Large intestine (tissue), 3 donors: Measurements from ENCODE around the gene GATD1. TPM values are rescaled to one million over a fixed set of nuclear protein-coding genes. Genes with fewer than 3 reads are reported as not detected.

Experiments used
- DNase-seq, 2 donors: peaks; one replicate each; pipeline versions ENCODE4 v3.0.0 to v3.0.0-alpha.2; 2013
- H3K27ac ChIP-seq: one replicate; pipeline ENCODE4 v1.5.1; 2013; ENCODE audit warnings: low read length
- H3K27me3 ChIP-seq: 2 replicates; pipeline ENCODE4 v1.6.1; 2013; ENCODE audit warnings: low read length; ENCODE audit not compliant: control insufficient read depth, insufficient read depth
- H3K36me3 ChIP-seq: 2 replicates; pipeline ENCODE4 v1.6.1; 2013; ENCODE audit warnings: low read length; ENCODE audit not compliant: control insufficient read depth, insufficient read depth
- H3K4me1 ChIP-seq: one replicate; pipeline ENCODE4 v1.6.1; 2013; ENCODE audit warnings: low read length; ENCODE audit not compliant: control insufficient read depth, insufficient read depth
- H3K4me3 ChIP-seq: one replicate; pipeline ENCODE4 v1.5.1; 2013; ENCODE audit warnings: low read length
- H3K9me3 ChIP-seq: one replicate; pipeline ENCODE4 v1.6.1; 2013; ENCODE audit warnings: mild to moderate bottlenecking, low read depth, low read length, moderate library complexity; ENCODE audit not compliant: control insufficient read depth
- WGBS: methylation state at CpG from one replicate; pipeline ENCODE4 v1.1.5; 2013; ENCODE audit warnings: low lambda C conversion rate; ENCODE audit not compliant: insufficient coverage; 5-methylcytosine and 5-hydroxymethylcytosine counted together
- polyA plus RNA-seq: library from polyadenylated mRNA; unstranded; fragments of 120-200 nt; gene quantifications from one replicate; pipeline ENCODE4 v1.2.1, GENCODE V29; 2013

Gene GATD1
- polyA plus RNA-seq, 1 donor, result 58.1 TPM

- WGBS, result no CpG with 5 or more reads among the region's 28 CpGs
- Histone ChIP-seq H3K27ac (no peak overlapping the region), H3K27me3 (no peaks in the 10 kb centered on the region), H3K4me3 (no peak overlapping the region), H3K36me3 (peaks cover 34% of the 10 kb centered on the region), H3K9me3 (peaks cover 3% of the 10 kb centered on the region), H3K4me1 (peaks cover 18% of the 10 kb centered on the region)
- DNase-seq, result no peak
Observed at GRCh38 chr11:802693-803466, 25.6 kb upstream of the GATD1 start.

- peaks cover 19% of the 10 kb centered on the region for H3K4me1 ChIP-seq
- H3K27me3 ChIP-seq, result no peaks in the 10 kb centered on the region
- H3K9me3 ChIP-seq, result peaks cover 3% of the 10 kb centered on the region
- H3K4me3 ChIP-seq, result no peak overlapping the region
- H3K36me3 ChIP-seq, result peaks cover 34% of the 10 kb centered on the region
- DNase-seq, result no peak
- no peak overlapping the region for H3K27ac ChIP-seq
- no CpG with 5 or more reads among the region's 21 CpGs for WGBS
Observed at GRCh38 chr11:802018-802617, 24.8 kb upstream of the GATD1 start.

- H3K9me3 ChIP-seq, result peaks cover 3% of the 10 kb centered on the region
- H3K4me3 ChIP-seq, result no peak overlapping the region
- H3K36me3 ChIP-seq, result peaks cover 34% of the 10 kb centered on the region
- 100% methylated on average over 1 of the region's 20 CpGs for WGBS
- H3K27me3 ChIP-seq, result no peaks in the 10 kb centered on the region
- DNase-seq, result no peak
- peaks cover 28% of the 10 kb centered on the region for H3K4me1 ChIP-seq
- H3K27ac ChIP-seq, result no peak overlapping the region
Observed at GRCh38 chr11:801097-801780, 24.0 kb upstream of the GATD1 start.

GRCh38 chr11:800473-800872 lies 23.2 kb upstream of the GATD1 start:
- Histone ChIP-seq H3K4me1 (peaks cover 34% of the 10 kb centered on the region), H3K27me3 (no peaks in the 10 kb centered on the region), H3K27ac (no peak overlapping the region), H3K36me3 (peaks cover 34% of the 10 kb centered on the region), H3K4me3 (no peak overlapping the region), H3K9me3 (peaks cover 3% of the 10 kb centered on the region)
- no peak for DNase-seq
- WGBS, result no CpG with 5 or more reads among the region's 30 CpGs

GRCh38 chr11:799641-800316 lies 22.5 kb upstream of the GATD1 start:
- Histone ChIP-seq H3K27ac (no peak overlapping the region), H3K4me1 (peaks cover 41% of the 10 kb centered on the region), H3K36me3 (peaks cover 34% of the 10 kb centered on the region), H3K9me3 (peaks cover 3% of the 10 kb centered on the region), H3K27me3 (no peaks in the 10 kb centered on the region), H3K4me3 (no peak overlapping the region)
- no CpG with 5 or more reads among the region's 32 CpGs for WGBS
- DNase-seq, result no peak

- peaks cover 45% of the 10 kb centered on the region for H3K36me3 ChIP-seq
- peak within 1 kb of the TSS; percentile 58 for H3K4me3 ChIP-seq
- H3K27ac ChIP-seq, result peak within 1 kb of the TSS; percentile 83
- H3K4me1 ChIP-seq, result peaks cover 30% of the 10 kb centered on the region
- WGBS, result no CpG with 5 or more reads among the region's 69 CpGs
- peak; percentile 78 to 84 for DNase-seq
- H3K27me3 ChIP-seq, result no peaks in the 10 kb centered on the region
- peaks cover 3% of the 10 kb centered on the region for H3K9me3 ChIP-seq
Observed at GRCh38 chr11:798093-798713, 20.9 kb upstream of the GATD1 start, which contains the start of gene SLC25A22. TSS of gene SLC25A22 (minus strand) at chr11:798281. CDS start at chr11:795006, 3,275 bp downstream.

GRCh38 chr11:797296-798092 lies 20.2 kb upstream of the GATD1 start:
- Histone ChIP-seq H3K4me1 (peaks cover 30% of the 10 kb centered on the region), H3K4me3 (peak overlapping the region; percentile 58), H3K27me3 (no peaks in the 10 kb centered on the region), H3K27ac (peak overlapping the region; percentile 83), H3K36me3 (peaks cover 43% of the 10 kb centered on the region), H3K9me3 (peaks cover 3% of the 10 kb centered on the region)
- no CpG with 5 or more reads among the region's 57 CpGs for WGBS
- DNase-seq, result peak in 1 of 2 donors; percentile 88

GRCh38 chr11:796565-797295 lies 19.4 kb upstream of the GATD1 start:
- Histone ChIP-seq H3K9me3 (peaks cover under 1% of the 10 kb centered on the region), H3K27ac (peak overlapping the region; percentile 83), H3K36me3 (peaks cover 36% of the 10 kb centered on the region), H3K4me3 (peak overlapping the region; percentile 58), H3K27me3 (no peaks in the 10 kb centered on the region), H3K4me1 (peaks cover 30% of the 10 kb centered on the region)
- no peak for DNase-seq
- no CpG with 5 or more reads among the region's 18 CpGs for WGBS
